ENCODE data around the gene FAM98B.

DNA sequence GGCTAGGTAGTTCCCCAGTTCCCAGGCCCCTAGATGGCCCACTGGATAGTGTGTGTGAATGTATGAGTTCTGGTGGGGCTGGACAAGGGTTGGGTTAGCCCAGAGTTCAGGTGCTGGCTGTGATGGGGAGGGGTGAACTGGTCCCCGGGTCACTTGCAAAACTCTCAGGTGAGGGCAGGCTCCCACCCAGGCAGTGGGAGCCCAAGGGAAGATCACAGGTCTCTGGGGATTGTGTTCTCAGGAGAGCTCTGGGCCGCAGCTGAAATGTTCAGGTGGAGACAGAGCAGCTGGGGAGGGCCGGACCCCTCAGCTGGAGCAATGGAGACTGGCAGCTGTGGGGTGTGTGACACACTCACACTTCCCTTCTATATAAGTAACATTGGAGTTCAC is 12.8 kb upstream of the FAM98B start:
- TF ChIP-seq, protein P1, sequence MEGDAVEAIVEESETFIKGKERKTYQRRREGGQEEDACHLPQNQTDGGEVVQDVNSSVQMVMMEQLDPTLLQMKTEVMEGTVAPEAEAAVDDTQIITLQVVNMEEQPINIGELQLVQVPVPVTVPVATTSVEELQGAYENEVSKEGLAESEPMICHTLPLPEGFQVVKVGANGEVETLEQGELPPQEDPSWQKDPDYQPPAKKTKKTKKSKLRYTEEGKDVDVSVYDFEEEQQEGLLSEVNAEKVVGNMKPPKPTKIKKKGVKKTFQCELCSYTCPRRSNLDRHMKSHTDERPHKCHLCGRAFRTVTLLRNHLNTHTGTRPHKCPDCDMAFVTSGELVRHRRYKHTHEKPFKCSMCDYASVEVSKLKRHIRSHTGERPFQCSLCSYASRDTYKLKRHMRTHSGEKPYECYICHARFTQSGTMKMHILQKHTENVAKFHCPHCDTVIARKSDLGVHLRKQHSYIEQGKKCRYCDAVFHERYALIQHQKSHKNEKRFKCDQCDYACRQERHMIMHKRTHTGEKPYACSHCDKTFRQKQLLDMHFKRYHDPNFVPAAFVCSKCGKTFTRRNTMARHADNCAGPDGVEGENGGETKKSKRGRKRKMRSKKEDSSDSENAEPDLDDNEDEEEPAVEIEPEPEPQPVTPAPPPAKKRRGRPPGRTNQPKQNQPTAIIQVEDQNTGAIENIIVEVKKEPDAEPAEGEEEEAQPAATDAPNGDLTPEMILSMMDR (IDR thresholded peaks at IDR 0.05), result no peak
- TF ChIP-seq POLR2A (IDR thresholded peaks at IDR 0.05), result no peak
- no peak for TF ChIP-seq EP300 (IDR thresholded peaks at IDR 0.05; ENCODE audit: low read depth)
